Ovary (tissue), 3 donors: ENCODE results near the gene FEM1B.

Source experiments
- CTCF ChIP-seq, 3 donors: fragments of 450-650 bp in 2 of 3; fragments of 200-600 bp in 1 of 3; IDR thresholded peaks; one replicate each; pipeline versions ENCODE4 v1.5.1 to v1.8.0; 2016 to 2022; ENCODE audit warnings: antibody characterized with exemption in 3 of 3, mild to moderate bottlenecking in 1 of 3
- EP300 ChIP-seq: sonication (generic); formaldehyde crosslinking; IDR thresholded peaks from one replicate; pipeline ENCODE4 v1.6.1; 2017; ENCODE audit warnings: antibody characterized with exemption
- POLR2A ChIP-seq: fragments of 450-650 bp; IDR thresholded peaks from one replicate; pipeline ENCODE4 v1.6.1; 2017; ENCODE audit warnings: antibody characterized with exemption, mild to moderate bottlenecking, moderate library complexity
- donor health status: DM: no; HTN: no; CAD: no.

- TF ChIP-seq POLR2A (no peak), CTCF (IDR thresholded peaks at IDR 0.05) (no peak), EP300 (no peak)
These were observed 47.1 kb upstream of the FEM1B start for GRCh38 chr15:68230157-68231100.
